Measurements from ENCODE around the gene CCNT1. TPM values are rescaled to one million over a fixed set of nuclear protein-coding genes. Genes with fewer than 3 reads are reported as not detected.

CCNT1 gene
- total and polyA plus RNA-seq, 2 of the 13 experiments (the other 11 are each of a cell fraction or from before 2014, with no cell fraction given), result 18.0 to 28.2 TPM

DNA sequence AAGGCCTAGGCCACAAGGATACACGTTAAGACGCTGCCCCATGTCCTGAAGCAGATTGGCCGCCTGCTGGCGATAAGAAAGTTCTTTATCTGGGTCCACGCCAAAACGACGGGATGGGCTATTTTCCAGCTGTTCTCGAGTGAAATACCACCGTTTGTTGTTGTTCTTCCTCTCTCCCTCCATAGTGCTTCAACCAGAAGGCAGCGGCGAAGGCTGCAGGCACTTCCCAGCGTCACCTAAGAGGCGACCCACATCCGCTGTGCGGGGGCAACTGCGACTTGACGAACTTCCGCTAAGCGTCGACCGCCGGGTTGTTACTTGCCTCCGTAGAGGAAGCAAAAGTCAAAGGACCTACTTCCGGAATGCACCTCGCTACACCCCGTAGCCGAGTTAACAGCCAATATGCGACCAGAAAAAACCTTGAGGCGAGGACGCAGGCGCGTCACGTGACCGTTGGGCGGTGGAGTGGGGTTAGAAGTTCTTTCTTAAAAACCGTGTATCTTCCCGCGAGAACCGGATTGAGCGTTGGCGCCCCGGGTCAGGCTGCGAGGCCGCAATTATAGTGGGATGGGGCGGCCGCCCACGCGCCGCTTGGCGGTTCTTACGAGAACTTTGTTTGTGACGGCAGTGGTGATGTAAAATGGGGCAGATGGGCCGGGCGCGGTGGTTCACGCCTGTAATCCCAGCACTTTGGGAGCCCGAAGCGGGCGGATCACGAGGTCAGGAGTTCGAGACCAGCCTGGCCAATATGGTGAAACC lies at the start of gene CCNT1 (continued):
- TF ChIP-seq SIX4 (CRISPR knock-in tag; IDR thresholded peaks at IDR 0.05), result 0 out of 2 replicates have a peak, but pooled peaks have one; percentile 16
- TF ChIP-seq SP4 (CRISPR knock-in tag; IDR thresholded peaks at IDR 0.05), result peak; percentile 65
- no peak for TF ChIP-seq ZNF263 (CRISPR knock-in tag; IDR thresholded peaks at IDR 0.05)
- TF ChIP-seq MED1 (CRISPR knock-in tag; IDR thresholded peaks at IDR 0.05), result peak; percentile 73; the same call in 1 of the 2 replicates
- peak; percentile 80; the same call in 1 of the 2 replicates for TF ChIP-seq KLF12 (CRISPR knock-in tag; IDR thresholded peaks at IDR 0.05; ENCODE audit: borderline replicate concordance)
- TF ChIP-seq ZNF431 (CRISPR knock-in tag; IDR thresholded peaks at IDR 0.05; ENCODE audit: borderline replicate concordance, low read depth), result peak; percentile 52
- TF ChIP-seq ZBTB38 (CRISPR knock-in tag; IDR thresholded peaks at IDR 0.05), result peak; percentile 42; the same call in 1 of the 2 replicates
- 0 out of 2 replicates have a peak, but pooled peaks have one; percentile 28 for TF ChIP-seq DDIT3 (CRISPR knock-in tag; IDR thresholded peaks at IDR 0.05)
- TF ChIP-seq ZNF646 (CRISPR knock-in tag; IDR thresholded peaks at IDR 0.05), result no peak
- no peak for TF ChIP-seq HNRNPUL1 (IDR thresholded peaks at IDR 0.05; ENCODE audit: low read depth, low read length)
- no peak for TF ChIP-seq PITX1 (CRISPR knock-in tag; IDR thresholded peaks at IDR 0.05)
- TF ChIP-seq NR2F1 (CRISPR knock-in tag; IDR thresholded peaks at IDR 0.05), result peak in 1 of 2 experiments; percentile 51; a peak in 1 of 4 replicates
- TF ChIP-seq, protein P1, sequence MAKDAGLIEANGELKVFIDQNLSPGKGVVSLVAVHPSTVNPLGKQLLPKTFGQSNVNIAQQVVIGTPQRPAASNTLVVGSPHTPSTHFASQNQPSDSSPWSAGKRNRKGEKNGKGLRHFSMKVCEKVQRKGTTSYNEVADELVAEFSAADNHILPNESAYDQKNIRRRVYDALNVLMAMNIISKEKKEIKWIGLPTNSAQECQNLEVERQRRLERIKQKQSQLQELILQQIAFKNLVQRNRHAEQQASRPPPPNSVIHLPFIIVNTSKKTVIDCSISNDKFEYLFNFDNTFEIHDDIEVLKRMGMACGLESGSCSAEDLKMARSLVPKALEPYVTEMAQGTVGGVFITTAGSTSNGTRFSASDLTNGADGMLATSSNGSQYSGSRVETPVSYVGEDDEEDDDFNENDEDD (CRISPR knock-in tag; IDR thresholded peaks at IDR 0.05; ENCODE audit: borderline replicate concordance), result no peak; the same call in 1 of the 2 replicates
- peak; percentile 70 for TF ChIP-seq YY1 (IDR thresholded peaks at IDR 0.05; ENCODE audit: insufficient read depth, insufficient replicate concordance, low read depth, low read length)
- no peak for TF ChIP-seq TOE1 (CRISPR knock-in tag; IDR thresholded peaks at IDR 0.05)
- TF ChIP-seq ZC3H4 (CRISPR knock-in tag; IDR thresholded peaks at IDR 0.05; ENCODE audit: borderline replicate concordance), result no peak
- TF ChIP-seq RAD51 (IDR thresholded peaks at IDR 0.05; ENCODE audit: borderline replicate concordance), result peak; percentile 99
- TF ChIP-seq NBN (conservative IDR thresholded peaks at IDR 0.05), result no peak
- peak; percentile 51; the same call in 1 of the 2 replicates for TF ChIP-seq ZNF777 (CRISPR knock-in tag; IDR thresholded peaks at IDR 0.05)
